Activated CD8-positive, alpha-beta memory T cell treated with anti-CD3 and anti-CD28 coated beads, Interleukin-2, amount 50 U/mL, for 24 hours (primary cell): ENCODE measurements around the gene FSTL5.

Experiments used
- DNase-seq: peaks from one replicate; pipeline ENCODE4 v3.0.0-alpha.2; 2020; ENCODE audit errors: extremely low read depth

The FSTL5 gene

DNA sequence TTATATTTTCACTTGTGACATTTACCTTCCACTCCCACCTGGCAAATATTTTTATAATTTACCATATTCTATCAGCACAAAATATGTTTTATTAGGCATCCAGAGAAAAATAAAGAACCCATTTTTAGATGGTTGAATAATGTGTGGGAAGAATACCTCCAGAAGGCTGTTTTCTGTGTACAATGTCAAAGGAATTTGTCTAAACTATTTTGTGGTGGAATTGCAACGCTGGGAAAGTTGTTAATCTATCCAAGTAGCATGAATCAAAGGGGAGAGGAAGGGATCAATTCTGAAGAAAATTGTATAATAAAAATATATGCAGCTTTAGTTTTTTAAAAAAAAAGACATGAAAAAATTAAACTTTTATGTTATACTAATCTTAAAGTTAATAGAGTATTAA lies 706.5 kb downstream of the FSTL5 start:
- no peak for DNase-seq

DNA sequence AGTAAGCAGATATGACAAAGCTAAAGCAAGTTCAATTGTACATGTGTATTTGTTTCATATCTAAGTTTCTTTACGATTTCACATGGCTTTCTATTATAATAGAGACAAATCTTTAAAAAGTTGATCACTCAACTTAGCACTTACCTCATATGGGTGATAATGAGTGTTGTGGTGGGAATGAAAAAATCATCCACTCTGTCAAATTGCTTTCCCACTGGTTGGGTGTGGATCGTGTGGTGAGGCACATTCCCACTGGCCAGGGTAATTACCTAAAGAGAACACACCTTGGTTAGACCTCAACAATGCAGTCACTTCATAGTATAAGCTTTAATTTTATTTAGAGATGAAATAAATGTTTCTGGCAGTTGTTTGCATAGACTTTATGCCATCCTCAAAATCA lies 708.9 kb downstream of the FSTL5 start:
- no peak for DNase-seq

DNA sequence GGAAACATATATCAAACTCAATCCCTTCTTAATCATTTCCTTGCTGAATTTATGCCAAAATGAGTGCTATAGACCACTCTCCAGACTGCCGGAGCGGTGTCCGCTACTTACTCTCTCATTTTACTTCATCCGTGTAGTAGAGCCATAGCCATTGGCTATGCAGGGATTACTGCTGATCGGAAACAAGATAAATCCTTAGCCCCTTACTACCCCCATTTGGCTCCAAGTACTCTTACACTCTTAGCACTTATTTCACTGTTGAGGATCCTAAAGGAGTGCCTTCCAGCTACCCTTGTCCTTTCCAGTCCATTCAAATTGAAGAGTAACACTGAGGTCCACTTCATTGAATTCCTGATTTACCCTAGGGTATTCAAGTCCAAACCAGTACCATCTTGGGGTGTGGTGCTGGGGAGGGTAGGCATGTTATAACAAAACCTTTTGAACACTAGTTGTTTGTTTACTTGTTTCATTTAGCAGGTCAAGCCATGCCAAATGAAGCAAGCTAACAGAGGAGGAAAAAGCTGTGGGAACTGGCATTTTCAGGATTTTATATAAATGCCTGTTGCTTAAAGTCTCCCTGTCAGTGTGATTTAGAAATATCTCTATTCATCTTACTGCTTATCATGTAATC lies 715.1 kb downstream of the FSTL5 start:
- no peak for DNase-seq

GRCh38 chr4:161444626-161445025 lies 719.2 kb downstream of the FSTL5 start:
- DNase-seq: no peak

- no peak for DNase-seq
Observed at GRCh38 chr4:161442921-161443320, 720.9 kb downstream of the FSTL5 start.

- DNase-seq: no peak
Observed at GRCh38 chr4:161438096-161438495, 725.7 kb downstream of the FSTL5 start.

DNA sequence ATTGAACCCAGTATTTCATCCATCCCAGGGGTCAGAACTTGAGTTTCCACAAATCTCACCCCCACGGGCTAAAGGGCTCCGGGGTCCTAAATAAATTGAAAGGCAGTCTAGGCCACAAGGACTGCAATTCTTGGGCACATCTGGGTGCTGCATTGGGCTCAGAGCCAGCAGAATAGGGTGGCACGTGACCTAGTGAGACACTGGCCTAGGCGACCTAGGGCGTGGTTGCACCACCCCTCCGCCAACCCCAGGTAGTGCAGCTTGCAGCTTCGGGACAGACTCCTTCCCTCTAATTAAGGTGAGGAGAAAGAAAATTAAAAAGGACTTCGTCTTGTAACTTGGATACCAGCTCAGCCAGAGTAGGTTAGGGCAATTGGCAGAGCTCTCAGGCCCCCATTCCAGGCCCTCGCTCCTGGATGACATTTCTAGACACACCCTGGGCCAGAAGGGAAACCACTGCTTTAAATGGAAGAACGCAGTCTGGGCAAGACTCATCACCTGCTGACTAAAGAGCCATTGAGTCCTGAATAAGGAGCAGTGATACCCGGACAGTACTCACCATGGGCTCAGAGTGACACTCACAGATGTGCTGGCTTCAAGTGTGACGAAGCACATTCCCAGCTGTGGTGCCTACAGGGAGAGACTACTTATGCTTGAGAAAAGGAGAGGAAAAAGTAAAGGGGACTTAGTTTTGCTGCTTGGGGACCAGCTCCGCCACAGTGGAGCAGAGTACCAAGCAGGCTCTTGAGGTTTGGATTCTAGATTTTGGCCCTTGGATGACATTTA lies 735.4 kb downstream of the FSTL5 start:
- no peak for DNase-seq

DNA sequence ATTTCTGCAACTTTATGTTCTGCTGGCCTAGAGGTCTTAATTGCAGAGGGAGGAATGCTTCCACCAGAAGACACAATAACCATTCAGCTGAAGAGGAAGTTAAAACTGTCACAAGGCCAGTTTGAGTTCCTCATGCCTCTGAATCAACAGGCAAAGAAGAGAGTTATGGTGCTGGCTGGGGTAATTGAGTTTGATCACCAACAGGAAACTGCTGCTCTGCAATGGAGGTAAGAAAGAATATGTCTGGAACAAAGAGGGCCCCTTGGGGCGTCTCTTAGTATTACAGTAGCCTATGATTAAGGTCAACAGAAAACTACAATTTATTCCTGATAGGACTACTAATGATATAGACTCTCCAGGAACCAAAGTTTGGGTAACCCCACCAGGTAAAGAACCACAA lies 744.0 kb downstream of the FSTL5 start:
- DNase-seq: no peak

DNA sequence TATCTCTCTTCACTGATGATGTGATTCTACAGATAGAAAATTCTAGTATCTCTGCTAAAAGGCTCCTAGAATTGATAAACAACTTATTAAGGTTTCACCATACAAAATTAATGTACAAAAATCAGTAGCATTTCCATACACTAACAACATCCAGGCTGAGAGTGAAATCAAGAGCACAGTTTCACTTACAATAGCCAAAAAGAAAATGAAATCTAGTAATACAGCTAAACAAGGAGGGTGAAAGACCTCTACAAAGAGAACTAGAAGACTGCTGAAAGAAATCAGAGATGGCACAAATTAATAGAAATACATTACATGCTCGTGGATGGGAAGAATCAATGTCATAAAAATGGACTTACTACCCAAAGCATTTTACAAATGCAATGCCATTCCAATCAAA lies 751.9 kb downstream of the FSTL5 start:
- no peak for DNase-seq

- no peak for DNase-seq
Observed at GRCh38 chr4:161404346-161405110, 759.3 kb downstream of the FSTL5 start.

- DNase-seq: no peak
Observed at GRCh38 chr4:161403781-161404180, 760.0 kb downstream of the FSTL5 start.

- DNase-seq: no peak
Observed at GRCh38 chr4:161393602-161394001, 770.2 kb downstream of the FSTL5 start.

DNA sequence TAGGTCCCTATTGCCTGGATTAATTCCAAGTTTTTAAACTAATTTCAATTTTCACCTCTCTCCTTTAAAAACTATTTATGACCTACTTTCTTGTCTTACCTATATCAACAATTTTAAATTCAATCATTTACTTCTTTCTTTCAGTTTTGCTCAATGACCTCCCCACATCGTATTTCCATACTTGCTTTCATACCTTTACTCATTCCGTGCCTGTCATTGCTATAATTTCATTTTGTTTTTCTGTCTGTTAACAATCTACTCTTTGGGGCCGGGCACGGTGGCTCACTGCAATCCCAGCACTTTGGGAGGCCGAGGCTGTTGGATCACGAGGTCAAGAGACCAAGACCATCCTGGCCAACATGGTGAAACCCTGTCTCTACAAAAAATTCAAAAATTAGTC lies 781.1 kb downstream of the FSTL5 start:
- DNase-seq: no peak

DNA sequence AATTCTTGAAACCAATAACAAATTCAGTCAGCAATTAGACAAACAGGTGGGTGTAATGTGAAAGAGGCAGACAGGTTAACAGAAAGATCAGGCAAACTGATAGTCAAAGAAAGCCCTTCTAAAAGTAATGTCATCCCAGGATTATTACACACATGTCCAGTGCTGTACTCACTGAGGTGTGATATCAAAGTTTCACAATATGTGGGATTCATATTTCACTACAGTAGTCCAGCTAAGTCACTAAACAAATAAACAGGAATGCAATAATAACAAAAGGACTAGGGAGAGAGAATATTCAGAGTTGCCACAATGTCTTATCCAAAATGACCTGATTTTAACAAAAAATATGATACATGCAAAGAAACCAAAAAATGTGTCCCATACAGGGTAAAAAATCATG lies 787.5 kb downstream of the FSTL5 start:
- DNase-seq: no peak

DNA sequence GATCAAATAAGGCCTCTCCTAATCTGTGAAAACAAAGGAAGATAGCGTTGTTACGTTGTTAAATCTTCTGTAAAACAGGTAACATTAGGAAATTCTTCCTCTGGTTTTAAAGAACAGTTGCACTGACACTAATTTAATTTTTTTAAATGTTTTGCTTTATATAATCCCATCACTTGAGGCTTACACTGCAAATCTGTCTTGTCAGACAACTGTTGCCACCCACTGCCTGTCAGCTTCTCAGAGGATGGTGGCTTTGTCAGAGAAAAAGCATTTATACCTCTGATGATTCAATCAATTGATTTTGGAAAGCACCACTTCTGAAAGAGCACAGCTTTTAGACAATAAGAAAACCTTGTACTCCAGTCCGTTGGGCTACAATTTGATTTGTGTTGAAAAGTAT lies 799.1 kb downstream of the FSTL5 start:
- DNase-seq: no peak

DNA sequence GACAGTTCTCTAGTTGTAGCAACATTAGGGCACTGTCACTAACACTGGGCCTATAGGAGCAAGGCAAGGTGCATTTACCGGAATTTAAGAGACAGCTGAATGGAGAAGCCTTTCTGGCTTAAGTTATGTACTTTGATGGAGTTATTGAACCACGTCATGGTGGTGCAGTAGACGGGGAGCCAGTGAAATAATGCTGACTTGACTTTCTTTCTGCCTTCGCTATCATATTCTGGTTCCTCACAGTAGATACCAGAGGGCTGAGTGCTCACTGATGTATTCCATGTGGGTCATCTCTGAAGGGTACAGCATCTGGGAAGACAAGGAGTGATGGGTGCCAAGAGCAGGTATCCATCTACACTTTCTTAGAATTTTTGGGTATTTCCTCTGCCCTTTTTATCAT lies 802.8 kb downstream of the FSTL5 start:
- no peak for DNase-seq

DNA sequence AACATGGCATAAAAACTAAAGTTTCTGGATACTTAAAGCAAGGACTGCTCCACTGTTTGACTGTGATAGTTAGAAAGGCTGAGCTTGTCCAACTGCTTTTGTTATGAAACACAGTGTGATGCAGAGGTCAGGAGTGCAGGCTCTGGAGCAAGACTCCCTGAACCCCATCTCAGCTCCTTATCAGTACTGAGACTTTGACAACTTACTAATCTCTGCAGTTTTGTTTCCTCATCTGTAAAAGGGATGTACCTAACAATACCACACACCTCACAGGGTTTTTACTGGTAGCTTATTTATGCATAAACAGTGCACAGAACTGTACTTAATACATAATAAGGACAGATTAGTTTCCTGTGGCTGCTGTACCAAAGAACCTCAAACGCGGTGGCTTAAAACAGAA lies 804.3 kb downstream of the FSTL5 start:
- no peak for DNase-seq

GRCh38 chr4:161356351-161356750 lies 807.4 kb downstream of the FSTL5 start:
- DNase-seq: no peak

DNA sequence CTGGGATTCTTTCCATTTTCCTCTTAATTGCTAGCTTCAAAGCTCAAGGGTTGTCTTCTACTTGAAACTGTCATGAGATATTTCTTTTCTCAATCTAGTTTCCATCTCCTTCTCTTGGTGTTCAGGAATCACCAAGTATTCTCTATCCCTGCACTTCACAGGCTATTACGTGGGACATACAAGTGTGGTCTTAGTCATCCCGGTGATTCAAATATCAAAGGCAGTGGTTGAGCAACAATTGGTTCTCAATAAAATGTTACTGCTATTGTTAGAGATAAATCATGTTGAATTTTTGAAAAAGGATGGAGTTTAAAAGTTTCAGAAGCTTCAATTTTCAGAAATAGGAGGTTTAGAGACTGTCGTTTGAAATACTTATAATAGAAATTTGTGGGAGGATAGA lies 812.9 kb downstream of the FSTL5 start:
- no peak for DNase-seq

DNA sequence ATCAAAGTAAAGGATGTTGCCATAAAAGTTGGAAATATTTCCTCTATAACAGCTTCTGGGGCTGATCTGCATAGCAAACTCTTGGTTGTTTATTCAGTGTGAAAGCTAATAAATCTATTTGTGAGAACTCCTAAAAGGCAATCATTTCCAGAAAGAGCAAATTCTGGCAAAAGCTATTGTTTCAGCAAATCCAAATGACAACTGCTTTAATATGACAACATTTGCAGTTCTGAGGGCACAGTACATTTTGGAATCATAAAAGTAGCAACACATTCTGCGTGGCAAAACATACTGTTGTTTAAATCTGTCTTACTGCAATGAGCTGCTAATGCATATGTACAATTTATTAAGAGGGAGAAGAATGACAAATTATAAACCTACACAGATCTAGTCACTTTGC lies 818.1 kb downstream of the FSTL5 start:
- no peak for DNase-seq

GRCh38 chr4:161343569-161343950 lies 820.2 kb downstream of the FSTL5 start:
- DNase-seq: no peak

- DNase-seq: no peak
Observed at GRCh38 chr4:161342881-161343568, 820.8 kb downstream of the FSTL5 start.
